GM12878 (cell line): ENCODE measurements around the gene RAB8A. TPM values are rescaled to one million over a fixed set of nuclear protein-coding genes. Genes with fewer than 3 reads are reported as not detected.

Experiments used
- ATAC-seq: fragments of 200-7000 bp; cut with Tn5 transposase; 3 replicates; pipeline ENCODE4 v1.9.1; 2020; ENCODE audit warnings: mild to moderate bottlenecking, moderate library complexity
- BruUV-seq: library from RNA; stranded (reverse); fragments of 400-500 nt; replicated peaks from 2 replicates; lab custom pipeline; 2021; lab: Mats Ljungman, UMichigan
- CTCF ChIA-PET: fragments of 300-600 bp; sonication (Branson Sonifier 250); formaldehyde crosslinking; extraction: SDS; loops from one replicate; lab custom pipeline; 2021; ENCODE audit warnings: inconsistent platforms; lab: Yijun Ruan, JAX
- POLR2A ChIA-PET: fragments of 350-600 bp; formaldehyde crosslinking; extraction: SDS; loops from one replicate; lab custom pipeline; 2021; ENCODE audit warnings: inconsistent platforms; lab: Charles Lee
- RAD21 ChIA-PET: fragments of 300-600 bp; sonication (Branson Sonifier 250); formaldehyde crosslinking; loops from one replicate; lab custom pipeline; 2023; ENCODE audit warnings: antibody characterized with exemption; ENCODE audit not compliant: unreplicated experiment; lab: Charles Lee
- SMC1A ChIA-PET: fragments of 300-600 bp; sonication (Branson Sonifier 250); formaldehyde crosslinking; loops from one replicate; lab custom pipeline; 2023; ENCODE audit not compliant: unreplicated experiment, uncharacterized antibody; lab: Charles Lee
- DNase-seq: peaks from one replicate; pipeline ENCODE4 v3.0.0-alpha.2; 2011; ENCODE audit warnings: low read depth, low spot score
- FAIRE-seq: peaks from 3 replicates; lab custom pipeline; 2011; peaks lifted over from hg19 to GRCh38; lab: Jason Lieb, UNC
- H2AFZ ChIP-seq: 2 replicates; pipeline ENCODE4 v1.6.0; 2011; ENCODE audit warnings: low read depth, low read length, control low read depth; ENCODE audit not compliant: control insufficient read depth
- H3K27ac ChIP-seq: 2 replicates; pipeline ENCODE4 v1.5.1; 2011; ENCODE audit warnings: control low read depth; ENCODE audit not compliant: control insufficient read depth, insufficient read depth
- H3K27me3 ChIP-seq, 2 experiments: replicated peaks in 1 of 2; 2 replicates each; pipeline versions ENCODE4 v1.6.0 to v1.6.1; 2011; ENCODE audit warnings: low read length in 1 of 2; ENCODE audit not compliant: control insufficient read depth in 2 of 2, insufficient read depth in 2 of 2
- H3K36me3 ChIP-seq, 2 experiments: 2 replicates each; pipeline ENCODE4 v1.5.1; 2011; ENCODE audit warnings: low read length in 1 of 2; ENCODE audit not compliant: control insufficient read depth in 2 of 2, insufficient read depth in 2 of 2
- H3K4me1 ChIP-seq: 2 replicates; pipeline ENCODE4 v1.6.1; 2011; ENCODE audit warnings: mild to moderate bottlenecking, low read length, moderate library complexity, mixed read lengths; ENCODE audit not compliant: control insufficient read depth, insufficient read depth
- H3K4me2 ChIP-seq: 2 replicates; pipeline ENCODE4 v1.6.0; 2011; ENCODE audit warnings: control low read depth; ENCODE audit not compliant: control insufficient read depth, insufficient read depth
- H3K4me3 ChIP-seq: fragments of 200-600 bp; sonication (generic); 2 replicates; pipeline ENCODE4 v1.5.1; 2016
- H3K79me2 ChIP-seq: 2 replicates; pipeline ENCODE4 v1.6.0; 2011; ENCODE audit warnings: low read length; ENCODE audit not compliant: control insufficient read depth, insufficient read depth
- H3K9ac ChIP-seq: 2 replicates; pipeline ENCODE4 v1.8.0; 2011; ENCODE audit warnings: low read length, control low read depth, mixed read lengths; ENCODE audit not compliant: control insufficient read depth, insufficient read depth
- H3K9me3 ChIP-seq: replicated peaks from 3 replicates; pipeline ENCODE4 v1.5.1; 2011; ENCODE audit warnings: mild to moderate bottlenecking, low read length; ENCODE audit not compliant: control insufficient read depth, insufficient read depth
- H4K20me1 ChIP-seq: 2 replicates; pipeline ENCODE4 v1.6.0; 2011; ENCODE audit not compliant: control insufficient read depth, insufficient read depth
- NBN ChIP-seq: fragments of 450-650 bp; IDR thresholded peaks from 2 replicates; pipeline ENCODE4 v1.6.1; 2016
- YBX1 ChIP-seq: fragments of 450-650 bp; IDR thresholded peaks from 2 replicates; pipeline ENCODE4 v1.6.1; 2016; ENCODE audit warnings: antibody characterized with exemption
- ZNF384 ChIP-seq: IDR thresholded peaks from 2 replicates; pipeline ENCODE4 v1.6.1; 2012; ENCODE audit warnings: low read depth, mild to moderate bottlenecking, low read length, improper control_type of control experiment, borderline replicate concordance
- WGBS: methylation state at CpG from one replicate; pipeline ENCODE4 v1.1.6; 2016; ENCODE audit warnings: low lambda C conversion rate; ENCODE audit not compliant: insufficient replicate concordance, insufficient coverage; ENCODE audit errors: missing lambda C conversion rate; 5-methylcytosine and 5-hydroxymethylcytosine counted together
- in situ Hi-C: fragments of 300-500 bp; cut with MboI; formaldehyde crosslinking; loops from 9 replicates; pipeline ENCODE4 v1.14.3; 2018; ENCODE audit warnings: mixed read lengths
- intact Hi-C: fragments of 100-400 bp; cut with micrococcal nuclease; formaldehyde crosslinking; loops from one replicate; pipeline ENCODE4 v1.14.2; 2022; ENCODE audit not compliant: unreplicated experiment
- polyA plus RNA-seq, 11 experiments: library from polyadenylated mRNA; depleted of rRNA in 4 of 11; unstranded in 6 of 11; stranded (reverse) in 5 of 11; fragments of >200 nt; fragmentation: Nextera tagmentation in 4 of 11; fragmentation: Illumina TruSeq in 1 of 11; extraction: Ambion mirVana in 4 of 11; extraction: Trizol in 1 of 11; gene quantifications; 1 replicate in 1 of 11; 2 replicates in 10 of 11; pipeline versions ENCODE4 v1.2.1 to v1.2.3, GENCODE V29; 2011 to 2016; ENCODE audit warnings: inconsistent platforms in 2 of 11, missing spikeins in 2 of 11, low read depth in 1 of 11
- total RNA-seq, 4 experiments: library from RNA; depleted of rRNA in 3 of 4; stranded (reverse); fragments of >200 nt in 3 of 4; fragmentation: Illumina TruSeq in 1 of 4; extraction: Trizol in 1 of 4; gene quantifications; 2 replicates each; pipeline versions ENCODE4 v1.2.1 to v1.2.3, GENCODE V29; 2013 to 2021
- TF ChIP-seq, protein P1 (sequence below): IDR thresholded peaks from 2 replicates; pipeline ENCODE4 v1.6.1; 2011; ENCODE audit warnings: mild to moderate bottlenecking, low read depth, low read length, moderate library complexity; ENCODE audit not compliant: insufficient replicate concordance

Gene RAB8A
- total and polyA plus RNA-seq, 10 of the 15 experiments (the other 5 are each of a cell fraction or from before 2014, with no cell fraction given): 23.9 to 314 (median 185) TPM

DNA sequence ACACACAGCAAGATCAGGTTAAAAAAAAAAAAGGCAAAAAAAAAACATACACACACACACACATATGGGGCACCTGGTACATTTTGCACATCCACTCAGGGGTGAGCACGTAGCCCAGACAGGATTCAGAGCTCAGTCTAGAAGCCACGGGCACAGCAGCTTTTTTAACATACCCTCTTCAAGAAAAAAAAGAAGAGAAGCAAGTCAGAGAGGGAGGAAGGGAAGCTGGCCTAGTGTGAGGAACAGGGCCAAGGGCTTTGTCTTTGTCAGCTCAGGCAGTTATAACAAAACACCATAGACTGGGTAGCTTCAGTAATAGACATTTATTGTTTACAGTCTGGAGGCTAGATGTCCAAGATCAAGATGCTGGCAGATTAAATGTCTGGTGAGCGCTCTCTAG lies 37.7 kb upstream of the RAB8A start:
- no TSS peak for BruUV-seq
- ChIA-PET POLR2A (interaction anchor here (0.6 to 1.2 kb wide), 5 partner anchors 11 to 110 kb away, joined by 3 to 10 read pairs (median 6); partner anchors contain the start of gene HSH2D), SMC1A (interaction anchor here (1.1 to 4.0 kb wide), 4 partner anchors 10 to 111 kb away, joined by 3 to 13 read pairs (median 4); partner anchors contain the start of gene FAM32A), RAD21 (interaction anchor here (1.6 to 1.8 kb wide), 3 partner anchors 34 to 111 kb away, joined by 4 to 7 read pairs (median 4); partner anchors contain the start of gene FAM32A), CTCF (interaction anchor here (0.5 to 6.8 kb wide), 10 partner anchors 9 to 110 kb away, joined by 3 to 45 read pairs (median 4); partner anchors contain the start of gene FAM32A)
- no peaks in the 10 kb centered on the region for H3K27me3 ChIP-seq
- H3K36me3 ChIP-seq: no peaks in the 10 kb centered on the region
- H2AFZ ChIP-seq: no peak overlapping the region
- intact Hi-C loops (no loop called here), in situ Hi-C loops (no loop called here)
- no peak for DNase-seq
- no peak overlapping the region for H3K9ac ChIP-seq
- H3K4me1 ChIP-seq: peaks cover 18% of the 10 kb centered on the region
- H3K27ac ChIP-seq: no peak overlapping the region
- no peaks in the 10 kb centered on the region for H3K9me3 ChIP-seq
- TF ChIP-seq ZNF384 (peak; percentile 59), YBX1 (no peak), NBN (no peak)
- TF ChIP-seq, protein P1, sequence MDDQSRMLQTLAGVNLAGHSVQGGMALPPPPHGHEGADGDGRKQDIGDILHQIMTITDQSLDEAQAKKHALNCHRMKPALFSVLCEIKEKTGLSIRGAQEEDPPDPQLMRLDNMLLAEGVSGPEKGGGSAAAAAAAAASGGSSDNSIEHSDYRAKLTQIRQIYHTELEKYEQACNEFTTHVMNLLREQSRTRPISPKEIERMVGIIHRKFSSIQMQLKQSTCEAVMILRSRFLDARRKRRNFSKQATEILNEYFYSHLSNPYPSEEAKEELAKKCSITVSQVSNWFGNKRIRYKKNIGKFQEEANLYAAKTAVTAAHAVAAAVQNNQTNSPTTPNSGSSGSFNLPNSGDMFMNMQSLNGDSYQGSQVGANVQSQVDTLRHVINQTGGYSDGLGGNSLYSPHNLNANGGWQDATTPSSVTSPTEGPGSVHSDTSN: no peak
- no peak overlapping the region for H3K4me3 ChIP-seq
- ATAC-seq: no peak
- no peak overlapping the region for H3K4me2 ChIP-seq
- FAIRE-seq: no peak
- no peaks in the 10 kb centered on the region for H4K20me1 ChIP-seq
- WGBS: 48% methylated on average over 3 of the region's 3 CpGs
- H3K79me2 ChIP-seq: peaks cover 40% of the 10 kb centered on the region
